ENCODE data around the gene HBM.

Gene HBM

DNA sequence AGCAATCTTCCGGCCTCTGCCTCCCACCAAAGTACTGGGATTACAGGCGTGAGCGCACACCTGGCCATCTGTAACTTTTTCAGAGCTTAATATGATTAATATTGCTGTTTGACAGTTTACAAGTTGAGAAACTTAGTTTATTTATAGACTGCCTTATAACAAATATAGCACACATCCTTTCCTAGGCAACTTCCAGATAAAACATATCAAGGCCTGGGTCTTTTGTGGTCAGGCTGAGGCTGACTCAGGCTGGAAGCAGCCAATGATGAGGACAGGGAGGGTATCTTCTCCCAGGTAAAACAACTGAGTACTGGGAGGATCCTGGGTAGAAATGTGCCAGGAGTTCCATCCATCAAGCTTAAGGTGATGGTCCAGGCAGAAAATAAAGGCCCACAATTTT lies 47.2 kb downstream of the HBM start:
- no peak for TF ChIP-seq Cebpa-rat (IDR thresholded peaks at IDR 0.05)
- Histone ChIP-seq H3K4me3 (no peak overlapping the region), H3K9ac (peak overlapping the region in 3 of 11 experiments; percentile 6 to 26 (median 15); a peak in 4 of 22 replicates), H3K36me3 (peaks cover 100% of the 10 kb centered on the region in 11 experiments), H3K4me2 (peak overlapping the region in 2 of 11 experiments; percentile 8 to 11; a peak in 2 of 22 replicates), H3K9me3 (replicated peaks in 1 of 11) (no peaks in the 10 kb centered on the region), H3K4me1 (peaks cover 0 to 11% (median 9%) of the 10 kb centered on the region in 10 experiments; a peak in 9 of 20 replicates), H3K27ac (no peak overlapping the region), H3K27me3 (no peaks in the 10 kb centered on the region), H4K20me1 (peaks cover 86 to 100% (median 100%) of the 10 kb centered on the region in 11 experiments; a peak in 21 of 22 replicates)

Measured in BLaER1 treated with 17β-estradiol and CSF1 and Interleukin-3, amounts not matched to agents 10 nM and 100 nM (cell line).